Renal cortex interstitium (tissue), 11 donors: Measurements from ENCODE around the gene RNF212. TPM values are rescaled to one million over a fixed set of nuclear protein-coding genes. Genes with fewer than 3 reads are reported as not detected.
"Not testable (repeated sequence)": the region's sequence is repeated elsewhere in the genome, so short reads cannot be mapped to it uniquely, and the experiment has no call there.

Experiments used
- DNase-seq, 11 donors: peaks; one replicate each; pipeline ENCODE4 v3.0.0-alpha.2; 2013; ENCODE audit warnings: low read depth in 9 of 11, low spot score in 4 of 11; ENCODE audit errors: extremely low read depth in 1 of 11
- polyA plus RNA-seq, 3 donors: library from polyadenylated mRNA; unstranded; fragments of 120-200 nt; gene quantifications; one replicate each; pipeline ENCODE4 v1.2.1, GENCODE V29; 2013; ENCODE audit not compliant: insufficient read length in 3 of 3

The RNF212 gene
- polyA plus RNA-seq, 3 donors = 9.4 to 19.3 (median 10.0) TPM

DNA sequence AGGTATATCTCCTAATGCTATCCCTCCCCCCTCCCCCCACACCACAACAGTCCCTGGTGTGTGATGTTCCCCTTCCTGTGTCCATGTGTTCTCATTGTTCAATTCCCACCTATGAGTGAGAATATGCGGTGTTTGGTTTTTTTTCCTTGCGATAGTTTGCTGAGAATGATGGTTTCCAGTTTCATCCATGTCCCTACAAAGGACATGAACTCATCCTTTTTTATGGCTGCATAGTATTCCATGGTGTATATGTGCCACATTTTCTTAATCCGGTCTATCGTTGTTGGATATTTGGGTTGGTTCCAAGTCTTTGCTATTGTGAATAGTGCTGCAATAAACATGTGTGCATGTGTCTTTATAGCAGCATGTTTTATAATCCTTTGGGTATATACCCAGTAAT, 12.1 kb upstream of the RNF212 start:
- not testable (repeated sequence) for DNase-seq

GRCh38 chr4:1124818-1125217, 11.5 kb upstream of the RNF212 start:
- no peak for DNase-seq

DNA sequence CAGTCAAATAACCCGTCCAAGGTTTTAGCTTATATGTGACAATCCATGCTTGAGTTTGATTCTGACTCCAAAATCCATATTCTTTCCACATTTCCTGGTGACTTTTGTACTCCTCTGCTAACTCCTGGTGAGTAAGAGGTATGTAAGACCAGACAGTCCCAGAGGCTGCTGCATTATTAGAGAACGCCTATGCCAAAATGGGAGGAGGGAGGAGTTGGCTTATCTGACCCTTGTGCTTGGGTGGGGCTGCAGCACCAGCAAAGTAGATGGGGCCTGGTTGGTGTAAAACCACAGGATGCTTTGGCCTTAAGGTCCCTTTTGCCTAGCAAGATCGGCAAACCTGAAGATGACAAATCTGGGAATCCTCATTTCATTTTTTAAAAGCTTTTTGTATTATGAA, 9.1 kb upstream of the RNF212 start:
- DNase-seq = no peak

GRCh38 chr4:1116838-1117237, 3.5 kb upstream of the RNF212 start:
- peak in 5 of 11 donors; percentile 26 to 62 (median 48) for DNase-seq

DNA sequence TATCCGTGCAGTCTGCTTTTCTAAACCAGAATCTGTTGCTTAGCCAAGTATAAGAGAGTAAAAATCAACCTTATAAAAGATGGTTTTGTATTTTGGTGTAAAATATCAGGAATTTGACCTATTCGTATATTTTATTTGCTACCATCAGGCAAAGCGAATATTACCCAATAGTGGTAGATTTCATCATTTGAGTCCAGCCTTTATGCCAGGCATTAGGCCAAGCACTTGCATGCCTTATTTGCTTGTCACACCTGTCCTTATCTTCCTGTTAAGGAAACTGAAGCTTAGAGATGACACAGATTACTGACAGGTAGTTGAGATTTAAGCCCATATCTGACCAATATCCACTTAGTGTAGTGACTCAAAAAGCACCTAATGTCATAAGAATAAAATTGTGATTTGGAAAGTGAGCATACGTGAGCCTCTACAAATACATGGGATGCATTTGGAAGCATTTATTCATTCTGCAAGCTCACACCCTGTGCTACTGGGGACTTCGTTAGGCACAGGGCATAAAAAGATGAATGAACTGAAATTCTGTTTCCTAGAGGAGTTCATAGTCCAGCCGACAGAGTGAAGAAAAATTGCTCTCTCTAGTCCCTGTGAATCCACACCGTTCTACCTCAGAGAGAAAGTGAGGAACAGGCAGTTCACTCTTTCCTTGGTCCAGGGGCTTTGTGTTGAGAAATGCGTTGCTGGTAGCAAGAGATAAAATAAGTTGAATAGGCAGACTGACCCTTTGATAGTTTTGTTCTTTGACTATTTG, 2.3 kb upstream of the RNF212 start:
- DNase-seq = no peak

DNA sequence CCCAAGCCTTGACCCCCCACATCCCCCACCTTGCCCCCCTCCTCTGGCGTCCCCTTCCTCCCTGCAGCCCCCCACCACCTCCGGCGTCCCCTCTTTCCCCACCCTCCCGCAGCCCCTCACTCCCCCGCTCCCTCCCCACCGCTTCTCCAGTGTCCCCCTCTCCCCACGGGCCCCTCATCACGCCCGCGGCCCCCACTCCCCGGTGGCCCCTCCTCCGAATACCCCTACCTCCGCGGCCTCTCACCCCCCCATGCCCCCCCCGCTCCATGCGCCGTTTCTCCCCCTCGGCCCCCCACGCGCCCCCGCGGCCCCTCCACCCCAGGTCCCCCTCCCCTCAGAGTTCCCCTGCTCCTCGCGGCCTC, 562 bp downstream of the RNF212 start:
- no peak for DNase-seq

- no peak for DNase-seq
These were observed 1.1 kb downstream of the RNF212 start for GRCh38 chr4:1112174-1112820.

GRCh38 chr4:1111259-1111809, 2.0 kb downstream of the RNF212 start:
- no peak for DNase-seq

DNA sequence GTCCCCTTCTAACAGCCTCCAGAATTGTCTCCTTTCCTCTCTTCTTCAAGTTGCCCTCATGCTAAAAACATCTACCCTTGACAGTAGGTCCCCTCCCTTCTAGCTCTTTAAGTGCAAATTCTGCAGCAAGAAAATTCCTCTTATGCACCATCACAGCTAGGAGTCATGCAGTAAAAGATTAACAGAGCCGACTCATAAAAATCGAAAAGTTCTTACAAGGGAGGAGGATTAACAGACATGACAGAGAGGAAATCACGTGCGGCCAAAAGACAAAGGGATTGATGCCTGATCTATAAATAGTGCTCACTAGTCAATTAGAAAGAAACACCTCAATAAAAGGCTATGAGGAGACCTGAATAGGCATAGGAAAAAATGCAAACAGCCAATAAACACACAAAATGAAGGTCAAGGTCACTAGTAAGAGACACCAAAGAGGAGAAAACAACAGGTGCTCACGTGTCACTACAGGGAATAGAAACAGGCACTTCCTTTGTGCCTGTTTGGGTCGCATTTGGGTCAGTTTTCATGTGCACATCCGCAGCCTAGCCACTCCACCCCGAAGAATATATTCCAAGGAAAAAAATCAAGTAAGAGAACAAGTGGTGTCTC, 3.4 kb downstream of the RNF212 start:
- peak in 3 of 11 donors; percentile 19 to 66 (median 58) for DNase-seq

DNA sequence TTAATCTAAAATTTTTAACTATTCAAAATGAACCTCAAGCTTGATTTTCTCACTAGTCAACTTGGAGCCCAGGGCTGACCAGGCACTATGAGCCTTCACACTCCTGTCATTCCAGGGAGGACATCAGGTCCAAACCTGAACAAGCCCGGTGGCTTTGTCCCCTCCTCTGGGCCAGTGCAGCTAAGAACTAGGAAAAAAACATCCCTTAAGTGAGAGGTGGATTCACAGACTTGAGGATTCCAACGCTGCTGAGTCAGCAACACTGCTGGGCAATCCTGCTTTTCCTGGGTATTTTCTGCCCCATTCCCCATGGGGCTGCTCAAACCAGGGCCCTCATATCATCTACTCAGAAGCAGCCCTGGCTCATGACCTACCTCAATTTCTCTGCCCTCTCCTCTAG, 4.0 kb downstream of the RNF212 start:
- DNase-seq = no peak

DNA sequence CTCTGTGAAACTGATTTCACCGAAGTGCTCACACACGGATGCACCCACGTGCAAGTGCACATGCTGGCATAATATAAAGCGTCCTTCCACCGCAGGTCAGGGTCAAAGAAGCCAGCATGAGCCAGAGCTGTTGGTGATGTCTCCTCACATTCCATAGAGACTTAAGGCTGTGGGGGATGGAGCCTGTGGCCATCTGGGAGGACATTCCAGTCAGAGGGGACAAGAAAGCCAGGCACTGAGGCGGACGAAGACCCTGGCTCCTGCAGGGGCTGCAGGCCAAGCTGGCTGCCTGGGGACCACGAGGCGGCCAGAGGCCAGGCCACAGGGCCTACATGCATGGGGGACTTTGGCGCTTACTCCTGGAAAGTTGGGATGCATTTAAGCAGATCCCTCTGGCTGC, 7.7 kb downstream of the RNF212 start:
- no peak for DNase-seq

GRCh38 chr4:1105067-1105466, 8.3 kb downstream of the RNF212 start:
- DNase-seq = no peak

- DNase-seq = no peak
These were observed 8.7 kb downstream of the RNF212 start for GRCh38 chr4:1104647-1105046.

- DNase-seq = no peak
These were observed 13.6 kb downstream of the RNF212 start for GRCh38 chr4:1099684-1100335.

GRCh38 chr4:1099270-1099669, 14.1 kb downstream of the RNF212 start:
- no peak for DNase-seq

DNA sequence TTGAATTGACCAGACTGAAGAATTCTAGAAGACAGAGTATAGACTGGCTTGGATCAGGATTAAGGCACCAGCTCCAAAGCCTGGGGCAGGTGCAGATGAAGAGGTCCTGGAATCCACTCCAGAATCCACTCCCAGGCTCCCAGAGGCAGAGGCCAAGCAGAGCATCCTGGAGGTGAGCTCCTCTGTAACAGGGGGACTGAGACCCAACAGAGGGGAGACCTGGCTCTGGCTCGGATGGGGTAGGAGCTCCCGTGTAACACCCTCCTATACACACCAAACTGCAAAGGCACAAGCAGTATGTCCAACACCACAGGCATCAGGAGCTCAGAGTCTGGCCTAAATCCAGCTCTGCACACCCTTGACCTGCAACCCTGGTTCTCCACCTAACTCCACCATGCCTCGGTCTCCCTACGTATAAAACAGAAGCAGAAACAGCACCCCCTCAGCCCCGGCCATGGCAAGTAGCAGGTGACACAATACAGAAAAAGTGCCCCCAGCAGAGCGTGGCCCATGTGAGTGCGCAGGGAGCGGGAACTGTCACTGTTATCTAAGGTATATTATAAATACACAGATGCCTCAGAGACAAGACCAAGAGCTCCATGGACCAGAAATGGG, 14.9 kb downstream of the RNF212 start:
- DNase-seq = no peak

DNA sequence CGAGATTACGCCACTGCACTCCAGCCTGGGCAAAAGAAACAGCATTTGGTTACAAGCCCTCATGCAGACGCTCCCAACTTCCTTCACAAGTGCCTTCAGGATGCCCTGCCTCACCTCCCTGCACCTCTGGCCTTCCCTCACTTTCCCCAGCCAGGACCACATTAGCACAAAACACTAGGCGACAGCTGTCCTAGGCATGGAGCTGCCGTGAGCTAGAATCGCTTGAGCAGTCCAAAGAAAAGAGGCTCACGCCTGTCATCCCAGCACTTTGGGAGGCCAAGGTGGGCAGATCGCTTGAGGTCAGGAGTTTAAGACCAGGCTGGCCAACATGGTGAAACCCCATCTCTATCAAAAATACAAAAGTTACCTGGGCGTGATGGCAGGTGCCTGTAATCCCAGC, 15.8 kb downstream of the RNF212 start:
- no peak for DNase-seq

DNA sequence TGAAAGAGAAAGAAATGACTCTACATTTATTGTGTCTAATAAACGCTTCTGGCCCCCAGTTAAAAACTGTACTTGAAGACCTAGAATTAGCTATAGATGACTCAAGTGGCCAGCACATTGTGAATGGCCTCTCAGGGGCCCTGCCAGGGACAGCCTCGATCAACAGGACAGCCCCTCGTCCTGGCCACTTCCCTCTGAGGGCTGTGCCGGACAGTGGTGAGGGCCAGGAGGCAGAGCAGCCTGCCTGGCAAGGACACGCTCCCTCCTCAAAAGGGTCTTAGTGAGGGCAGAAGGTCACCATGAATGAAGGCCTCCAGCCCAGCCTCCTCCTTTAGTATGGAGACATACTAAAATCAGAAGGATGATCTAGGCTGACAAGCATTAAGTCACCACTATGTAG, 16.5 kb downstream of the RNF212 start:
- no peak for DNase-seq

DNA sequence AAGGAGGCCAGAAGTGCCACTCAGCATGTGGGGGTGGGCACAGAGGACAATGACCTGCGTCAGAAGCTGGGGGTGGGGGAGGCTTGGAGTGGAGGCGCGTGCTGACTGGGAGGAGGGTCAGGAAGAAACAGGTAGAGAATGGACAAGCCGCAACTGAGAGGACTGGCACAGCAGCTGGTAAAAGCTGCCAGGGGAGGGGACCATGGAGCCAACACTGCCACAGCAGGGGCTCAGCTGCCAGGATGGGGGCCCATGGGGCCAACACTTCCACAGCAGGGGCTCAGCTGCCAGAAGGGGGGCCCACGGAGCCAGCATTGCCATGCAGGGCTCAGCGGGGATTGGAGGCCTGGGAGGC, 19.1 kb downstream of the RNF212 start:
- DNase-seq = no peak
